SK-N-SH (cell line): ENCODE measurements around the gene MYCBPAP. TPM values are rescaled to one million over a fixed set of nuclear protein-coding genes. Genes with fewer than 3 reads are reported as not detected.

Source experiments
- CTCF ChIA-PET: fragments of 300-600, 350-600 bp; formaldehyde crosslinking; extraction: SDS; loops from one replicate; lab custom pipeline; 2021; lab: Yijun Ruan, JAX
- POLR2A ChIA-PET: fragments of 350-600 bp; sonication (Branson Sonifier 250); formaldehyde crosslinking; extraction: SDS; loops from one replicate; lab custom pipeline; 2020; ENCODE audit warnings: antibody characterized with exemption, inconsistent platforms; lab: Yijun Ruan, JAX
- DNase-seq: peaks from one replicate; pipeline ENCODE4 v3.0.0; 2012
- H2AFZ ChIP-seq: fragments of 200-600 bp; sonication (generic); 2 replicates; pipeline ENCODE4 v1.8.1; 2016; ENCODE audit warnings: antibody characterized with exemption, mild to moderate bottlenecking, low read depth
- H3F3A ChIP-seq: fragments of 200-600 bp; sonication (generic); replicated peaks from 2 replicates; pipeline ENCODE3; 2016; ENCODE audit warnings: antibody characterized with exemption, mild to moderate bottlenecking; ENCODE audit not compliant: insufficient read depth
- H3K27ac ChIP-seq, 2 experiments: fragments of 200-500 bp in 1 of 2; fragments of 200-600 bp in 1 of 2; sonication (Bioruptor generic) in 1 of 2; sonication (generic), shearing (Covaris generic) in 1 of 2; 2 replicates each; pipeline versions ENCODE4 v1.5.1 to v1.6.1; 2014 to 2016; ENCODE audit warnings: low read depth in 2 of 2, inconsistent platforms in 1 of 2, low read length in 1 of 2, mild to moderate bottlenecking in 1 of 2, mixed read lengths in 1 of 2
- H3K27me3 ChIP-seq: fragments of 200-600 bp; sonication (generic), shearing (Covaris generic); 2 replicates; pipeline ENCODE4 v1.6.1; 2016; ENCODE audit warnings: mixed run types; ENCODE audit not compliant: insufficient read depth
- H3K36me3 ChIP-seq, 2 experiments: fragments of 200-500 bp in 1 of 2; fragments of 200-600 bp in 1 of 2; sonication (Bioruptor generic) in 1 of 2; sonication (generic) in 1 of 2; replicated peaks in 1 of 2; 2 replicates each; pipeline versions ENCODE3 to v1.5.1; 2014 to 2016; ENCODE audit warnings: low read length in 1 of 2, mild to moderate bottlenecking in 1 of 2; ENCODE audit not compliant: insufficient read depth in 2 of 2, control insufficient read depth in 1 of 2
- H3K4me1 ChIP-seq, 2 experiments: fragments of 200-500 bp in 1 of 2; fragments of 200-600 bp in 1 of 2; sonication (Bioruptor generic) in 1 of 2; sonication (generic), shearing (Covaris generic) in 1 of 2; 2 replicates each; pipeline versions ENCODE4 v1.5.1 to v1.6.1; 2014 to 2016; ENCODE audit warnings: low read depth in 1 of 2, low read length in 1 of 2, mixed run types in 1 of 2; ENCODE audit not compliant: insufficient read depth in 2 of 2, control insufficient read depth in 1 of 2
- H3K4me2 ChIP-seq: fragments of 200-600 bp; sonication (generic), shearing (Covaris generic); 2 replicates; pipeline ENCODE4 v1.6.1; 2017; ENCODE audit warnings: mixed run types
- H3K4me3 ChIP-seq, 2 experiments: fragments of 200-500 bp in 1 of 2; fragments of 200-600 bp in 1 of 2; sonication (Bioruptor generic) in 1 of 2; sonication (generic), shearing (Covaris generic) in 1 of 2; 2 replicates each; pipeline versions ENCODE4 v1.5.1 to v1.8.1; 2014 to 2016; ENCODE audit warnings: low read depth in 2 of 2, inconsistent platforms in 1 of 2, low read length in 1 of 2, mild to moderate bottlenecking in 1 of 2, mixed read lengths in 1 of 2, moderate library complexity in 1 of 2
- H3K79me2 ChIP-seq: fragments of 200-600 bp; sonication (generic); 2 replicates; pipeline ENCODE4 v1.8.1; 2017; ENCODE audit warnings: mild to moderate bottlenecking; ENCODE audit not compliant: insufficient read depth
- H3K9ac ChIP-seq: fragments of 200-600 bp; sonication (generic); 2 replicates; pipeline ENCODE4 v1.6.1; 2017; ENCODE audit warnings: mixed run types
- H3K9me2 ChIP-seq: fragments of 200-600 bp; sonication (generic); 2 replicates; pipeline ENCODE4 v1.6.1; 2017; ENCODE audit warnings: mixed run types
- H3K9me3 ChIP-seq: fragments of 200-600 bp; sonication (generic); 2 replicates; pipeline ENCODE4 v1.6.1; 2017; ENCODE audit warnings: mixed run types, mild to moderate bottlenecking, moderate library complexity
- H4K20me1 ChIP-seq: fragments of 200-600 bp; sonication (generic); 2 replicates; pipeline ENCODE4 v1.6.1; 2017; ENCODE audit warnings: mild to moderate bottlenecking, mixed run types; ENCODE audit not compliant: insufficient read depth
- CTCF ChIP-seq: fragments of 200-600 bp; sonication (generic); IDR thresholded peaks from 2 replicates; pipeline ENCODE4 v1.6.1; 2017; ENCODE audit warnings: antibody characterized with exemption, mild to moderate bottlenecking, moderate library complexity
- ELF1 ChIP-seq: IDR thresholded peaks from 2 replicates; pipeline ENCODE4 v1.4.0; 2012
- EP300 ChIP-seq, 2 experiments: IDR thresholded peaks; 2 replicates each; pipeline versions ENCODE4 v1.4.0 to v1.6.1; 2012; ENCODE audit warnings: borderline replicate concordance in 1 of 2, low read depth in 1 of 2, low read length in 1 of 2
- EZH2phosphoT487 ChIP-seq: fragments of 200-600 bp; sonication (generic); IDR thresholded peaks from 2 replicates; pipeline ENCODE4 v1.6.1; 2017; ENCODE audit warnings: low read depth, mixed run types, mild to moderate bottlenecking, antibody characterized with exemption, moderate library complexity, borderline replicate concordance
- FOXM1 ChIP-seq: IDR thresholded peaks from 2 replicates; pipeline ENCODE4 v1.4.0; 2012; ENCODE audit warnings: low read depth, mild to moderate bottlenecking
- JUND ChIP-seq: IDR thresholded peaks from 2 replicates; pipeline ENCODE4 v1.4.0; 2012
- NRF1 ChIP-seq: IDR thresholded peaks from 2 replicates; pipeline ENCODE4 v1.6.1; 2012; ENCODE audit warnings: low read depth, mild to moderate bottlenecking, low read length
- PBX3 ChIP-seq: IDR thresholded peaks from 2 replicates; pipeline ENCODE4; 2012
- RCOR1 ChIP-seq: fragments of 150-350 bp; IDR thresholded peaks from 2 replicates; pipeline ENCODE4 v1.6.1; 2017; ENCODE audit warnings: antibody characterized with exemption, low read length
- REST ChIP-seq: IDR thresholded peaks from 2 replicates; pipeline ENCODE4 v1.6.1; 2012; ENCODE audit warnings: mild to moderate bottlenecking, low read depth, low read length, moderate library complexity
- SIN3A ChIP-seq: IDR thresholded peaks from 2 replicates; pipeline ENCODE4 v1.6.1; 2012; ENCODE audit warnings: low read depth, mild to moderate bottlenecking, low read length, moderate library complexity, borderline replicate concordance
- TAF1 ChIP-seq: IDR thresholded peaks from 2 replicates; pipeline ENCODE4 v1.6.1; 2012; ENCODE audit warnings: low read depth, mild to moderate bottlenecking, low read length, moderate library complexity, borderline replicate concordance
- TCF12 ChIP-seq: IDR thresholded peaks from 2 replicates; pipeline ENCODE4 v1.4.0; 2012
- TEAD4 ChIP-seq: IDR thresholded peaks from 2 replicates; pipeline ENCODE4 v1.4.0; 2012; ENCODE audit warnings: mild to moderate bottlenecking, borderline replicate concordance; ENCODE audit not compliant: insufficient read depth
- YY1 ChIP-seq: IDR thresholded peaks from 2 replicates; pipeline ENCODE4 v1.4.0; 2012; ENCODE audit warnings: low read depth, mild to moderate bottlenecking
- WGBS: methylation state at CpG from one replicate; pipeline ENCODE4 v1.1.6; 2017; ENCODE audit warnings: low lambda C conversion rate; 5-methylcytosine and 5-hydroxymethylcytosine counted together
- polyA plus RNA-seq, 3 experiments: library from polyadenylated mRNA; depleted of rRNA; stranded (reverse); fragments of >200 nt; gene quantifications; 2 replicates each; pipeline ENCODE4 v1.2.3, GENCODE V29; 2012
- TF ChIP-seq, protein P1 (sequence below): fragments of 150-350 bp; IDR thresholded peaks from 2 replicates; pipeline ENCODE4 v1.6.1; 2016; ENCODE audit warnings: mild to moderate bottlenecking, low read depth, low read length
- TF ChIP-seq, protein P2 (sequence below): IDR thresholded peaks from 2 replicates; pipeline ENCODE4 v1.4.0; 2012; ENCODE audit warnings: low read depth, borderline replicate concordance

Gene MYCBPAP
- polyA plus RNA-seq, 1 of the 3 experiments (the other 2 are of a cell fraction), result 2.4 TPM

DNA sequence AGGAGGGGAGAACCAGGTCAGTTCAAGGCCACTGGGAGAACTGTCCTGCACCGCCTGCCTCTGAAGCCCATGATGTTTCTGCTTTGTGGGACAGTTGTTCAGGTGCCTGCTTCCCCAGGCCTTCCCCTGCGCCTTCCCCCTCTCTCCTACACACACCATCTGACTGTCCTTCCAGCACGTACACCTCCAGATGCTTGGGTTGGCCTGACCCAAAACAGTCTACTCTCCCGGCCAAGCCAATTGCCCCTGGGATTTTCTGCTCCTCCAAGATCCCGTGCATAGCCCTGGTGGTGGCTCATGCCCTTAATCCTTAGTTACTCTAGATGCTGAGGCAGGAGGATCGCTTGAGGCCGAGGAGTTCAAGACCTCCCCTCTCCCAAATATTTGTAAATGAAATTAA is 30.3 kb upstream of the MYCBPAP start:
- H3K36me3 ChIP-seq, result peaks cover 0 to 21% of the 10 kb centered on the region in 2 experiments
- TF ChIP-seq TCF12 (no peak), EP300 (IDR thresholded peaks at IDR 0.05; ENCODE audit: borderline replicate concordance in 1 of 2, low read depth in 1 of 2, low read length in 1 of 2) (no peak), YY1 (no peak), REST (no peak), EZH2phosphoT487 (no peak), PBX3 (no peak), RCOR1 (no peak), FOXM1 (no peak), CTCF (no peak), NRF1 (no peak), TEAD4 (no peak), JUND (no peak), TAF1 (no peak), ELF1 (no peak), SIN3A (no peak)
- TF ChIP-seq, protein P1, sequence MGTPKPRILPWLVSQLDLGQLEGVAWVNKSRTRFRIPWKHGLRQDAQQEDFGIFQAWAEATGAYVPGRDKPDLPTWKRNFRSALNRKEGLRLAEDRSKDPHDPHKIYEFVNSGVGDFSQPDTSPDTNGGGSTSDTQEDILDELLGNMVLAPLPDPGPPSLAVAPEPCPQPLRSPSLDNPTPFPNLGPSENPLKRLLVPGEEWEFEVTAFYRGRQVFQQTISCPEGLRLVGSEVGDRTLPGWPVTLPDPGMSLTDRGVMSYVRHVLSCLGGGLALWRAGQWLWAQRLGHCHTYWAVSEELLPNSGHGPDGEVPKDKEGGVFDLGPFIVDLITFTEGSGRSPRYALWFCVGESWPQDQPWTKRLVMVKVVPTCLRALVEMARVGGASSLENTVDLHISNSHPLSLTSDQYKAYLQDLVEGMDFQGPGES, result no peak
- TF ChIP-seq, protein P2, sequence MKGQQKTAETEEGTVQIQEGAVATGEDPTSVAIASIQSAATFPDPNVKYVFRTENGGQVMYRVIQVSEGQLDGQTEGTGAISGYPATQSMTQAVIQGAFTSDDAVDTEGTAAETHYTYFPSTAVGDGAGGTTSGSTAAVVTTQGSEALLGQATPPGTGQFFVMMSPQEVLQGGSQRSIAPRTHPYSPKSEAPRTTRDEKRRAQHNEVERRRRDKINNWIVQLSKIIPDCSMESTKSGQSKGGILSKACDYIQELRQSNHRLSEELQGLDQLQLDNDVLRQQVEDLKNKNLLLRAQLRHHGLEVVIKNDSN, result no peak
- TF ChIP-seq, all 33 proteins: peak for 0
- Histone ChIP-seq H3K9ac (peak overlapping the region; percentile 81; the same call in 1 of the 2 replicates), H2AFZ (peak overlapping the region; percentile 97), H3K9me2 (no peaks in the 10 kb centered on the region), H3K4me2 (peak overlapping the region; percentile 92), H4K20me1 (no peaks in the 10 kb centered on the region), H3K27me3 (no peaks in the 10 kb centered on the region), H3K9me3 (no peaks in the 10 kb centered on the region), H3K27ac (peak overlapping the region; percentile 79 to 88), H3K79me2 (peaks cover 16% of the 10 kb centered on the region), H3K4me1 (peaks cover 10 to 17% of the 10 kb centered on the region in 2 experiments; a peak in 2 of 4 replicates), H3F3A (peaks cover 14% of the 10 kb centered on the region), H3K4me3 (peak overlapping the region; percentile 80 to 90)
- POLR2A ChIA-PET, result no interaction called here
- CTCF ChIA-PET, result interaction anchor here (0.6 to 5.9 kb wide), 31 partner anchors 9 to 366 kb away, joined by 3 to 85 read pairs (median 9); partner anchors contain the start of genes ACSF2, CHAD, COL1A1 and LRRC59
- WGBS, result 94% methylated on average over 7 of the region's 7 CpGs
- DNase-seq, result no peak
